ENCODE data around the gene RNF212.

DNA sequence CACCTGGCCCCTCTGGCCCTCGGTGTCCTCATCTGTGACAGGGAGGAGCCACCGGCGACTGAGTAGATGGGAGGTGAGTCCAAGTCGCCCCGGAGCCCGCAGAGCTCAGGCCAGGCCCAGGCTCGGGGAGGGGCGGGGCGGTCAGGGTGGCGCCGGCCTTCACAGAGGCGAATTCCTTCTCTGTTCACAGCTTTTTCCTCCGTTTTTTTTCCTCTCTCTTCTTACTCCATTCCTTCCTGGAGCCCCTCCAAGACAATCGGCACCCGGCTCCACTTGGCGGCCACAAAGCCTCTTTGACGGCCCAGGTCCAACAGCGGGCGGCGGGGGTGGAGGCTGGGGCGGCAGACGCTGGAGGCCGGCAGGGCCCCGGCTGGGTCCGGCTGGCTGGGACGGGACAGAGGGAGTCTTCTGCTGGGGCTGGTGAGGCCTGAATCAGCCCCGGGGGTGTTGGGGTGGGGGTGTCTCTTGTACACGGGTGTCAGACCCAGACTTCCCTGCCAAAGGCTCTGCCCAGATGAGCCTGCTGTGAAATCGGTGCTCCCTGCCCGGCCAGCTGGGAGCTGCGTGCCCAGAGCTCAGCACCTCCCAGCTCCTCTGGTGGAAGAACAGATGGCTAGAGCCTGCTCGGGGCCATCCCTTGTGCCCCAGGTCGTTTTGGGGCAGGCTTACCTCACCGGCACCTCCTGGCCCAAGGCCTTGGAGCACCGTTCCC, 79.4 kb downstream of the RNF212 start:
- TF ChIP-seq, protein P1, sequence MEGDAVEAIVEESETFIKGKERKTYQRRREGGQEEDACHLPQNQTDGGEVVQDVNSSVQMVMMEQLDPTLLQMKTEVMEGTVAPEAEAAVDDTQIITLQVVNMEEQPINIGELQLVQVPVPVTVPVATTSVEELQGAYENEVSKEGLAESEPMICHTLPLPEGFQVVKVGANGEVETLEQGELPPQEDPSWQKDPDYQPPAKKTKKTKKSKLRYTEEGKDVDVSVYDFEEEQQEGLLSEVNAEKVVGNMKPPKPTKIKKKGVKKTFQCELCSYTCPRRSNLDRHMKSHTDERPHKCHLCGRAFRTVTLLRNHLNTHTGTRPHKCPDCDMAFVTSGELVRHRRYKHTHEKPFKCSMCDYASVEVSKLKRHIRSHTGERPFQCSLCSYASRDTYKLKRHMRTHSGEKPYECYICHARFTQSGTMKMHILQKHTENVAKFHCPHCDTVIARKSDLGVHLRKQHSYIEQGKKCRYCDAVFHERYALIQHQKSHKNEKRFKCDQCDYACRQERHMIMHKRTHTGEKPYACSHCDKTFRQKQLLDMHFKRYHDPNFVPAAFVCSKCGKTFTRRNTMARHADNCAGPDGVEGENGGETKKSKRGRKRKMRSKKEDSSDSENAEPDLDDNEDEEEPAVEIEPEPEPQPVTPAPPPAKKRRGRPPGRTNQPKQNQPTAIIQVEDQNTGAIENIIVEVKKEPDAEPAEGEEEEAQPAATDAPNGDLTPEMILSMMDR (IDR thresholded peaks at IDR 0.05): no peak
- TF ChIP-seq POLR2A (IDR thresholded peaks at IDR 0.05): no peak

All from stomach (tissue), 4 donors.